ENCODE data around the gene FOXP1.
A peak's percentile ranks its signal among the peaks of the same experiment; 100 is the strongest.

The FOXP1 gene

GRCh38 chr3:71505767-71506350, 77.7 kb downstream of the FOXP1 start:
- DNase-seq (ENCODE audit: low read depth) = no peak

DNA sequence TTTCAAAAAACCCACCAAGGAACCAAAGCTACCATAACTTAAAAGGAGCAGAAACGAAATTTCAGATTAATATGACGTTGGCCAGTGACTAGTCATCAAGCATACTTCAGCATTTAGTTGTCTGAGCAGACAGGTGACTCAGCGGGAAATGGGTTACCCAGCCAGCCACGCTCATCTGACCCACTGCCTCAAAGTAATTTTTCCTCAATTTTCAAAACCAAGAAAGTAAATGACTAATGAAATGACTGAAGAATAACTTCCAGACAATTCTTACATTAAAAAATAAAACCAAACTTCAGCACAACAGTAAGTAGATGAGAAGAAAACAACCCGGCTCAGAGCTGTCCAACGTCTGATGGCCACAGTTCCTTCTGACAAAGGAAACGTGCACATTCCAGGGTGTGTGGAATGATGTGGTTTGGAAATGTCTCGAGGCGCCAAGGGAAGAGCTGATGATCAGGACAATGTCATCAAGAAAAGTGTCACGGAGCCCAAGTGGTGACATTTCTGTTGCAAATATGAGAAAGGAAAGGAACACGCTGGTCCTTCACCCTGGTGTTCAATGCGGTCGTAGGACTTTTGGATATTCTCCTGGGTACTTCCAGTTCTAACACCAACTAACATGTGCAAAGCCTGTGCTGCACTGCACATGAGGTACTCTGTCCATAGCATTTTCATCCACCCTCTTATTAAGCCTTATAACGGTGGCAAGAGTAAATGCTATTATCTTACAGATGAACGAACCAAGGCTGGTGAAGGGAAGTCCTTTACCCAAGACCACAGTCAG, 79.1 kb downstream of the FOXP1 start:
- DNase-seq (ENCODE audit: low read depth) = peak; percentile 92

- peak; percentile 77 for DNase-seq (ENCODE audit: low read depth)
These were observed 79.8 kb downstream of the FOXP1 start for GRCh38 chr3:71503525-71504249.

- no peak for DNase-seq (ENCODE audit: low read depth)
These were observed 81.4 kb downstream of the FOXP1 start for GRCh38 chr3:71502066-71502625.

- DNase-seq (ENCODE audit: low read depth) = no peak
These were observed 82.8 kb downstream of the FOXP1 start for GRCh38 chr3:71500696-71501095.

DNA sequence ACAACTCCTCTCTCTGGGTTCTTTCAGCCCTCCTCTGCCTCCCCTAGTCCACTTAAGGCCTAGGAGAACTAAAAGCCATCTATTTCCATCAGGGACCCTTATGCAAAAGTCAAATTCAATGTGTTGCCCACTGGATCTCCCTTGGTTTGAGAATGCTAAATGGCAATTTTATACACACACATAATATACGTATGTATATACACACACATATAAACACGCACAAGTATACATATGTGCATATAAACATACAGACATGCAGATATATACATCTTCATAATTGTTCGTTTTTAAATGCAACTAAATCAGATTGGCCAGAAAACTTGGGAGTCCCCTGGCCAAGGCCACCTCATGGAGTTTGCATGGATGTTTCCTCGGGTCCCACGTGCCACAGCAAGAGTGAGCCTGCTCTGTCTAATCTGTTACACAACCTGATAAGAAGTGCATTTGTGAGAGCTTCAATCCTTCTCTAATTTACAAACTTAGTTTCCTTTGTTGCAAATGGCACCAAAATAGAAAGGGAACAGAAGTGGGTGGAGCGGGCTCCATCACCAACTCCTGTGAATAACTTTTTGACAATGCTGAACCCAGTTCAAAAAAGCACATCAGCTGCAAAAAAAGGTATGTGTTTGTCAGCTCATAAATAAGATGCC, 84.2 kb downstream of the FOXP1 start:
- no peak for DNase-seq (ENCODE audit: low read depth)

- DNase-seq (ENCODE audit: low read depth) = no peak
These were observed 85.0 kb downstream of the FOXP1 start for GRCh38 chr3:71498543-71498942.

GRCh38 chr3:71497971-71498444, 85.5 kb downstream of the FOXP1 start:
- DNase-seq (ENCODE audit: low read depth) = no peak

- no peak for DNase-seq (ENCODE audit: low read depth)
These were observed 86.1 kb downstream of the FOXP1 start for GRCh38 chr3:71497367-71497897.

GRCh38 chr3:71495708-71496472, 87.6 kb downstream of the FOXP1 start:
- DNase-seq (ENCODE audit: low read depth) = peak; percentile 75

DNA sequence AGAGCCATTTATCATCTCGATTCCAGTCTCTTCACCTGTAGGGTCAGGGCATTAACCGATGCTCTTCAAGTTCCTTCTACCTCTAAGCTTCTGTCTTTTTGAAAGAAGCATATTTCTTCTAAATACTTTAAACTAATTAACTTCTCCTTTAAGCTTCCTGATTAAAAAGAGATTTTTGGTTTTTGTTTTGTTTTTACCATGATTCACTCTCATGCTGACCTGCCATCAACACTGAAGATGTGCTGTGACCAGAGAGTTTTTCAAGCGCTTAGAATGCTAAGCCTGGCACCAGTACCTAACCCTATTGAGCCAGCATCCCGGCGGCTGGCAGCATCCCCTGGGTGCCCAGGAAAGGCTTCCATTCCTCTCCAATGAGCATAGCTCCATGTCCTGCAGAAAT, 89.3 kb downstream of the FOXP1 start:
- no peak for DNase-seq (ENCODE audit: low read depth)

DNA sequence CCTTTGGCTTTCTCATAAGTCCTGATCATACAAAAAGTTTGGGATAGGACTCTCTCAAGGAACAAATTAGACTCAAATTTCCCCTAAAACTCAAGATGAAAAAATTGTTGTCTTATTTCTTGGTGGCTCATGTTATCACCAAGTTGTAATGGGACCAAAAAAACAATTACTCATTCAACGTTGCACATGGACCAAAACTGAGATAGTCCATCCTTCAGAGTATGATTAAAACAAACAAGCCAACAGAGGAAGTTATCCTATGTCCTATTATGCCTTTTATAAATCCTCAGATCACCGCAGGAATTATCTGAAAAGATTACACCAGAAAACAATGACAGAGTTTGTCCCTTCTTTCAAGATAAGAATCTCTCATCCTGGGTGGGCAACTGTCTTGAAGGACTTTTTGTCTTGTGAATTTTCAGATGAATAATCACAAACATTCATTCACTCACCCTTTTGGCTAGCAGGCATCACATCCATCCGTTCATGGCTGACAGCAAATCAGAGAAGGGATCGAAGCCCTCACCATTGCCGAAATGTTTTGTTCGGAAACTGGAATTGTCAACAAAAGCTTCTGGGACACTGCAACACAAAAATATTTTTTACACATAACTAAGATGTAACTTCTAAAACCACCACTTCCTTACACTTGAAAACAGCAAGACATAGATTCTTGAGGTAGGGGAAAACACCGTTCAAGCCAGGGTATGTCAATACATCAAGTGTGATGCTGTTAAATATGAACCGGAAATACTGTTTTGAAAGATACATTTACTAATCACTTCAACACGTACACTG, 90.4 kb downstream of the FOXP1 start:
- DNase-seq (ENCODE audit: low read depth) = no peak

- DNase-seq (ENCODE audit: low read depth) = no peak
These were observed 91.0 kb downstream of the FOXP1 start for GRCh38 chr3:71492566-71492965.

DNA sequence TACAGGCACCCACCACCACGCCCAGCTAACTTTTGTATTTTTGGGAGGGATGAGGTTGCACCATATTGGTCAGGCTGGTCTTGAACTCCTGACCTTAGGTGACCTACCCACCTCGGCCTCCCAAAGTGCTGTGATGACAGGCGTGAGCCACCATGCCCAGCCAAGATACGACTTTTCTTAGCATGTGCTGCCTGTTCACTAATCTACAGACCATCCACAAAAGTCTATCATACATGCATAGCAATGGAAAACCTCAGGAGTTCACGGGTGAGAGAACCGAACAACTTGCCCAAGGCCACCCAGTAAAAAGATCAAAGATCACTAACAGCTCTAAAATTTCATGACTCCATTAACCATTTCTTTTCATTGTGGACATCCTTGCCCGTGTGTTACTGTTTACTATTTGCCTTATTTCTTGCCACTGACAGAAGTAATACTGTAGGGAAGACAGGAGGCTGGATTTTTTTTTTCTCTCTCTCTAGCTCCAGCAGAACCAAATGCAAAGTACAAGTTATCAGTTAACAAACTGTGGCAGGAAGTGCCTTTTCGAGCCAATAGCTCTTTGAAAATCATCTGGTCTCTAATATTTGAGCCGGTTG, 92.3 kb downstream of the FOXP1 start:
- no peak for DNase-seq (ENCODE audit: low read depth)

- DNase-seq (ENCODE audit: low read depth) = no peak
These were observed 92.8 kb downstream of the FOXP1 start for GRCh38 chr3:71490692-71491091.

DNA sequence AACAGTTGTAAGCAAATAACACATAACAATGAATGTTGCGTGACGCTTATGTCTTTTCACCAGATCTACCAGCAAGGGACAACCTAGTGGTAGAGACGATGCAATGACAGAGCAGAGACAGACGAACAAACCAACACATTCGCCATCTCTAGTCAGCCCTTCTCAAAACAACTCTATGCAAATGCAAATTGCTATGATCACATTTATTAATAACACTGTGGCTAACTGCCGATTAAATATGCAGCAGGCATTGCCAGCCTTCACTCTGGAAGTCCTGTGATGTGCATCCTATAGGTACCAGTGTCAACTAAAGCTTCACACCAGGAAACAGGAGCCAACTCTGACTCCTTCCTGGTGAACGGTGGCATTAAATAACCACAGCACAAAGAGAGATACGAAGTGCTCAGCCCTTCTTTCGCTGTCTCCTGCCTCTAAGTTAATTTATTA, 94.2 kb downstream of the FOXP1 start:
- no peak for DNase-seq (ENCODE audit: low read depth)

DNA sequence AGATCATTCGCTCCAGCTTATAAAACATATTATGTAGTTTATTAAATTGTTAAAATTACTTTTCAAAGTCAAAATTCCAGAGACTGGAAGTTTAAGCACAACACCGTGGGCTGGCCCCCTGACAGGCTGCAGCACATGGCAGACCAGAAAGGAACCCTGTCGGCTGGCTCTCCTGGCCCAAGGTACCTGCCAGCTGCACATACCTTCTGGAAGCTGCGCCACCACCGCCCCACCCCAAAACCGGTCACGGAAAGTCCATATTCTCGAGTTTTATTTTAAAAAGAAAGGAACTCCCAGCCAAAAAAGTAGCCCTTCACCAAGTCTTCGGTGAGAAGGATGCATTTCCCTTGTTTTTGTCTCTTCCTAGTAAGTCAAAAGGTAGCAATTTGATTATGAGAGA, 94.6 kb downstream of the FOXP1 start:
- no peak for DNase-seq (ENCODE audit: low read depth)

DNA sequence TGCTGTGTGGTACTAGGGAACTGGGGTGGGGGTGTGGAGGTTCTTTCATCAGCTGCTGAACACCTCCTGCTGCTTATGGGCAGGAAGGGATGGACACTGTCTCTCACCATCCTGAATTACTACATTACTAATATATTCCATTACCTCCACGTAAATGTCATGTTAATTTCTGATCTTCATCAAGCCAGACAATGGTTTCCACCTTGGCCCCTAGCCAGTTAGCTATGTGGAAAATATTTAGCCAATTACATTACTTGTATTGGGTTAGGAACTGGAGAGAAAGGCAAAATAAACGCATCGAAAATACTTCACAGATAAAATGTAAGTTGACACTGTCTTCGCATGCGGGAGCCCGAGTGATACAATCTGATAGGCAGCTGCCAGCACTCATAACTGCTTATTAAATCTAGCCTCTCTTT, 95.1 kb downstream of the FOXP1 start:
- no peak for DNase-seq (ENCODE audit: low read depth)

DNA sequence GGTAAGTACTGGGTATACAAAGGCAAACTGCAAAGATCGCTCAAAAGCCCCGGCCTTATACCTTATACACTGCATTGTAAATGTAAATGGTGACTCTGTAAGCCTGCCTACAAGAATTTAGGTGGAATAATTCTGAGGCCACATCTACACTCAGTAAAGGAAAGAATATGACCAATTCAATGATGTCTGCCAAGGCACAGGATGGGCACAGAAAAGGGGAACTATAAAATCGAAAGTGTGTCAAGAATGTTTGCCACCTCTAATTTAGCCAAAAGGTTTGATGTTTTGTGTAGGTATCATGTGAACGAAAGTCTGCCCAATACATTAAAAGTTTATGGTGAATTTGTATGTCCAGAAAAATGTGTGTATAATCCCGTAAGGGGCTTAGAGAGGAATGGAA, 96.1 kb downstream of the FOXP1 start:
- no peak for DNase-seq (ENCODE audit: low read depth)

DNA sequence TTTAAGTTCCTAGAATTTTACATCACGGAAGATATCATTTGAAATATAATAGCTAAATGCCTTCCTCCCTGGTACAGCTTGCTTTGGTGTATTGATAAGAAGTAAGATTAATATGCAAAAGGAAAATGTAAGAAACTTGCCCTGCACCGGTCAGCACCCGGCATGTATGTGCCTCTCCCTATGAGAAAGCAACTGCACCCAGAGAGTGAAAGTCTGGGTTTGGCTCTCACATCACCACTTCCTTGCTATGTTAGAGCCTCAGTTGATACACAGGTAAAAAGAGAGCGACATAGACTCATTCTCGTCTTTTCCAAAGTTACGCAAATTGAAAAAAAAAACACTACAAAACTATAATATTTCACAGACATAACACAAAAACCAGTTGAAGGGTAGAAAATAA, 96.7 kb downstream of the FOXP1 start:
- DNase-seq (ENCODE audit: low read depth) = no peak

Measured in stromal cell of bone marrow (primary cell).